ENCODE results near the gene DSTN.
A peak's percentile ranks its signal among the peaks of the same experiment; 100 is the strongest.

Gene DSTN

GRCh38 chr20:17529586-17529985 lies 40.3 kb upstream of the DSTN start:
- Histone ChIP-seq H3K4me3 (ENCODE audit: low read length, poor library complexity, severe bottlenecking) (no peak overlapping the region), H3K79me2 (ENCODE audit: insufficient read depth, low read length) (no peaks in the 10 kb centered on the region), H3K9ac (ENCODE audit: low read depth, low read length, poor library complexity, severe bottlenecking) (no peak overlapping the region), H3K4me1 (ENCODE audit: insufficient read depth, low read length, poor library complexity, severe bottlenecking) (peaks cover 18% of the 10 kb centered on the region), H4K20me1 (ENCODE audit: insufficient read depth, low read length, poor library complexity, severe bottlenecking) (no peaks in the 10 kb centered on the region), H3K27me3 (ENCODE audit: insufficient read depth, low read length, poor library complexity, severe bottlenecking) (no peaks in the 10 kb centered on the region), H3K9me2 (replicated peaks; ENCODE audit: low read depth, low read length) (no peaks in the 10 kb centered on the region), H3K4me2 (ENCODE audit: low read depth, low read length, poor library complexity, severe bottlenecking) (no peak overlapping the region), H3K36me3 (ENCODE audit: insufficient read depth, low read length) (no peaks in the 10 kb centered on the region), H3K9me3 (ENCODE audit: insufficient read depth, low read depth, low read length) (no peaks in the 10 kb centered on the region), H2AFZ (ENCODE audit: low read length) (no peak overlapping the region), H3F3A (ENCODE audit: low read depth) (no peaks in the 10 kb centered on the region)
- TF ChIP-seq CTCF (conservative IDR thresholded peaks at IDR 0.05; ENCODE audit: low read length) (no peak), EZH2phosphoT487 (IDR thresholded peaks at IDR 0.05; ENCODE audit: borderline replicate concordance) (no peak)

- no peaks in the 10 kb centered on the region for H3K36me3 ChIP-seq (ENCODE audit: insufficient read depth, low read length)
- H3K9me2 ChIP-seq (replicated peaks; ENCODE audit: low read depth, low read length), result no peaks in the 10 kb centered on the region
- H3K4me2 ChIP-seq (ENCODE audit: low read depth, low read length, poor library complexity, severe bottlenecking), result peak overlapping the region; percentile 60
- peaks cover 18% of the 10 kb centered on the region for H3K4me1 ChIP-seq (ENCODE audit: insufficient read depth, low read length, poor library complexity, severe bottlenecking)
- H2AFZ ChIP-seq (ENCODE audit: low read length), result no peak overlapping the region
- no peaks in the 10 kb centered on the region for H3K27me3 ChIP-seq (ENCODE audit: insufficient read depth, low read length, poor library complexity, severe bottlenecking)
- H3K79me2 ChIP-seq (ENCODE audit: insufficient read depth, low read length), result no peaks in the 10 kb centered on the region
- H3K9ac ChIP-seq (ENCODE audit: low read depth, low read length, poor library complexity, severe bottlenecking), result no peak overlapping the region
- H3K9me3 ChIP-seq (ENCODE audit: insufficient read depth, low read depth, low read length), result no peaks in the 10 kb centered on the region
- H3F3A ChIP-seq (ENCODE audit: low read depth), result no peaks in the 10 kb centered on the region
- H3K4me3 ChIP-seq (ENCODE audit: low read length, poor library complexity, severe bottlenecking), result no peak overlapping the region
- no peaks in the 10 kb centered on the region for H4K20me1 ChIP-seq (ENCODE audit: insufficient read depth, low read length, poor library complexity, severe bottlenecking)
- no peak for TF ChIP-seq CTCF (conservative IDR thresholded peaks at IDR 0.05; ENCODE audit: low read length)
- TF ChIP-seq EZH2phosphoT487 (IDR thresholded peaks at IDR 0.05; ENCODE audit: borderline replicate concordance), result no peak
These were observed 39.7 kb upstream of the DSTN start for GRCh38 chr20:17530153-17530552.

GRCh38 chr20:17530716-17531664 lies 38.9 kb upstream of the DSTN start, which contains the start of gene BFSP1:
BFSP1 (minus strand) TSS chr20:17531379; CDS start chr20:17531329, 50 bp downstream.
- peak within 1 kb of the TSS; percentile 84 for H2AFZ ChIP-seq (ENCODE audit: low read length)

More at GRCh38 chr20:17530716-17531664, 38.9 kb upstream of the DSTN start, which contains the start of gene BFSP1:
- Histone ChIP-seq H3K79me2 (ENCODE audit: insufficient read depth, low read length) (no peaks in the 10 kb centered on the region), H3K4me2 (ENCODE audit: low read depth, low read length, poor library complexity, severe bottlenecking) (peak within 1 kb of the TSS; percentile 60), H3K9me2 (replicated peaks; ENCODE audit: low read depth, low read length) (no peaks in the 10 kb centered on the region), H3K4me3 (ENCODE audit: low read length, poor library complexity, severe bottlenecking) (peak within 1 kb of the TSS; percentile 77), H3K9me3 (ENCODE audit: insufficient read depth, low read depth, low read length) (no peaks in the 10 kb centered on the region), H3F3A (ENCODE audit: low read depth) (no peaks in the 10 kb centered on the region), H4K20me1 (ENCODE audit: insufficient read depth, low read length, poor library complexity, severe bottlenecking) (no peaks in the 10 kb centered on the region), H3K4me1 (ENCODE audit: insufficient read depth, low read length, poor library complexity, severe bottlenecking) (peaks cover 18% of the 10 kb centered on the region), H3K9ac (ENCODE audit: low read depth, low read length, poor library complexity, severe bottlenecking) (peak within 1 kb of the TSS; percentile 85), H3K27me3 (ENCODE audit: insufficient read depth, low read length, poor library complexity, severe bottlenecking) (no peaks in the 10 kb centered on the region), H3K36me3 (ENCODE audit: insufficient read depth, low read length) (no peaks in the 10 kb centered on the region)
- TF ChIP-seq CTCF (conservative IDR thresholded peaks at IDR 0.05; ENCODE audit: low read length) (no peak), EZH2phosphoT487 (IDR thresholded peaks at IDR 0.05; ENCODE audit: borderline replicate concordance) (no peak)

Measured in Loucy (cell line).